ENCODE measurements around the gene CAMK1D.

The CAMK1D gene

DNA sequence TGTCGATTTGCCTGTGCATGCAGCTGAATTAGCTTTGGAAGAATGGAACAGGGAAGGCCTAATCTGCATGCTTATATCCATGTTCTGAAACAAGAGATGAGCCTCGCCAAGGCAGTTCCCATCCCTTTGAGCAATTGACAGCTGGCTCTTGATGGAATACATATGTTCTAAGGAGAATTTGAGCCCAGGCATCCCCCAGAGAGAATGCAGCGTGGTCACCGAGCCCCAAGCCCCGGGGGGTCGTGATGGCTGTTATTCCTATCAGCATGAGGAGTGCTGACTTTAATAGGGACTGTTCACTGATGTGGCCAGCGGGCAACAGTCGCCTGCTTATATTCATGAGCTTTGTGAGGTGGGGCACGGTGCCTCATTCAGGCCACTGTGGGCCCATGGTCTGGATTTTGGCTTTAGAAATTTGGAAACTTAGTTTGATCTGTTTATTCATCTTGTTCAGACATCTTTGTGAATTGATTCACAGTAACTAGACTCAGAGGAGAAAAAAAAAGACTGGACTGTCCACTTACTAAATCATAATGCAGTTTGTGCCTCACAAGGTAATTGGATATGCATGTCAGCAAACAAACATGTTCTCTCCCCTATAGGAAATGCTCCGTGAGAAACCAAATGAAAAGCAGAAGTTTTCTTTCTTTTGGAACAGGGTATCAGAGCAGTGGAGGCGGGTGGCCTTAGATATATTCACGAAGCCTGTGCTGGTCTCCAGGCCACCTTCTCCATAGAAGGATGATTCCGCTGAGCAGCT, 447.2 kb downstream of the CAMK1D start:
- Histone ChIP-seq H3K9ac (ENCODE audit: low read length) (no peak overlapping the region), H3K27ac (ENCODE audit: low read length) (no peak overlapping the region), H3K9me3 (replicated peaks; ENCODE audit: insufficient read depth, low read length) (no peaks in the 10 kb centered on the region), H3K27me3 (replicated peaks; ENCODE audit: insufficient read depth, low read length) (no peaks in the 10 kb centered on the region), H2AFZ (ENCODE audit: low read length) (no peak overlapping the region), H4K20me1 (ENCODE audit: insufficient read depth, low read length) (no peaks in the 10 kb centered on the region), H3K79me2 (ENCODE audit: low read length) (no peaks in the 10 kb centered on the region), H3K36me3 (replicated peaks; ENCODE audit: insufficient read depth, low read length) (no peaks in the 10 kb centered on the region), H3K4me3 (ENCODE audit: low read length) (no peak overlapping the region), H3F3A (ENCODE audit: insufficient read depth, low read length) (no peaks in the 10 kb centered on the region), H3K4me1 (ENCODE audit: low read length) (no peaks in the 10 kb centered on the region), H3K9me2 (replicated peaks; ENCODE audit: insufficient read depth, low read length) (no peaks in the 10 kb centered on the region), H3K4me2 (ENCODE audit: low read depth, low read length) (no peak overlapping the region)
- TF ChIP-seq, protein P1, sequence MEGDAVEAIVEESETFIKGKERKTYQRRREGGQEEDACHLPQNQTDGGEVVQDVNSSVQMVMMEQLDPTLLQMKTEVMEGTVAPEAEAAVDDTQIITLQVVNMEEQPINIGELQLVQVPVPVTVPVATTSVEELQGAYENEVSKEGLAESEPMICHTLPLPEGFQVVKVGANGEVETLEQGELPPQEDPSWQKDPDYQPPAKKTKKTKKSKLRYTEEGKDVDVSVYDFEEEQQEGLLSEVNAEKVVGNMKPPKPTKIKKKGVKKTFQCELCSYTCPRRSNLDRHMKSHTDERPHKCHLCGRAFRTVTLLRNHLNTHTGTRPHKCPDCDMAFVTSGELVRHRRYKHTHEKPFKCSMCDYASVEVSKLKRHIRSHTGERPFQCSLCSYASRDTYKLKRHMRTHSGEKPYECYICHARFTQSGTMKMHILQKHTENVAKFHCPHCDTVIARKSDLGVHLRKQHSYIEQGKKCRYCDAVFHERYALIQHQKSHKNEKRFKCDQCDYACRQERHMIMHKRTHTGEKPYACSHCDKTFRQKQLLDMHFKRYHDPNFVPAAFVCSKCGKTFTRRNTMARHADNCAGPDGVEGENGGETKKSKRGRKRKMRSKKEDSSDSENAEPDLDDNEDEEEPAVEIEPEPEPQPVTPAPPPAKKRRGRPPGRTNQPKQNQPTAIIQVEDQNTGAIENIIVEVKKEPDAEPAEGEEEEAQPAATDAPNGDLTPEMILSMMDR (IDR thresholded peaks at IDR 0.05; ENCODE audit: low read length): no peak
- TF ChIP-seq EZH2phosphoT487 (IDR thresholded peaks at IDR 0.05; ENCODE audit: low read length) (no peak), EZH2 (optimal IDR thresholded peaks at IDR 0.05; ENCODE audit: low read depth, low read length) (no peak)
- DNase-seq: no peak

DNA sequence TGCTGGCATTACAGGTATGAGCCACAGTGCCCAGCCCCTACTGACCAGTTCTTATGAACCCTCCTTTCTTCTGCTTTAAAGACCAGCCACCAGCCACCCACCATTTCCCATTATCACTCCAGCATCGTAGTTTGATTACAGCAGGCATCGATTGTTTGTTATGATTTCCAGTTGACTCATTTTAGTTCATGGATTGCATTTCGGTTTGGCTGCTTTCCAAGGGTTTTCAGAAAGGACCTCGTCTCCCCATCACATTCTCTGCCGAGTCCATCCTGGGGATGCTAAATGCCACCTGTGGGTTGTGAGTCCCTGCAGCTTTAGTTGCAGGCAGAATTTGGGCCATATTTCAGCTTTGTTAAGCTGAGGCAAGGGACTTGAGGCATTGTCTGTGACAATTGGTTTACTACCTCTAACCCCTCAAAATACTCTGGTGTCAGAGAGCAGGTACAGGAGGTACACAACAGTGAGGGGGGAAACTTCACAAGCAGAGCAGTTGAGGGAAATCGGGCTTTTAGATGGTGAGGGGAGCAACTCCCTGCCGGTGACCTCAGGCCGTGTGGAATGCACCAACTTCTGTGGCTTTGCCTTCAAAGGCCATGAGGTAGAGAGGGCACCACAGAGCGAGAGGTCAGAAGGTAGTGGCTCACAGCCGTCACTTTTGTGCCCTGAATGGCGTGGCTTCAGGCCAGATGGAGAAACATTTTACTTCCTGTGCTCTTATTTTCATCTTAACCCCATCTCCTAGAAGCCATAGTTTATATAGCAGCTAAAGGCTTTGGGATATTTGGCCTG, 448.3 kb downstream of the CAMK1D start:
- DNase-seq: no peak
- H3K9ac ChIP-seq (ENCODE audit: low read length): no peak overlapping the region
- H4K20me1 ChIP-seq (ENCODE audit: insufficient read depth, low read length): no peaks in the 10 kb centered on the region
- H3K36me3 ChIP-seq (replicated peaks; ENCODE audit: insufficient read depth, low read length): no peaks in the 10 kb centered on the region
- H3K4me3 ChIP-seq (ENCODE audit: low read length): no peak overlapping the region
- no peak overlapping the region for H2AFZ ChIP-seq (ENCODE audit: low read length)
- no peaks in the 10 kb centered on the region for H3K79me2 ChIP-seq (ENCODE audit: low read length)
- no peak overlapping the region for H3K27ac ChIP-seq (ENCODE audit: low read length)
- H3F3A ChIP-seq (ENCODE audit: insufficient read depth, low read length): no peaks in the 10 kb centered on the region
- no peaks in the 10 kb centered on the region for H3K9me3 ChIP-seq (replicated peaks; ENCODE audit: insufficient read depth, low read length)
- H3K4me1 ChIP-seq (ENCODE audit: low read length): no peaks in the 10 kb centered on the region
- H3K9me2 ChIP-seq (replicated peaks; ENCODE audit: insufficient read depth, low read length): no peaks in the 10 kb centered on the region
- TF ChIP-seq EZH2 (optimal IDR thresholded peaks at IDR 0.05; ENCODE audit: low read depth, low read length): no peak
- TF ChIP-seq, protein P1 (IDR thresholded peaks at IDR 0.05; ENCODE audit: low read length): no peak
- TF ChIP-seq EZH2phosphoT487 (IDR thresholded peaks at IDR 0.05; ENCODE audit: low read length): no peak
- H3K4me2 ChIP-seq (ENCODE audit: low read depth, low read length): no peak overlapping the region
- no peaks in the 10 kb centered on the region for H3K27me3 ChIP-seq (replicated peaks; ENCODE audit: insufficient read depth, low read length)

DNA sequence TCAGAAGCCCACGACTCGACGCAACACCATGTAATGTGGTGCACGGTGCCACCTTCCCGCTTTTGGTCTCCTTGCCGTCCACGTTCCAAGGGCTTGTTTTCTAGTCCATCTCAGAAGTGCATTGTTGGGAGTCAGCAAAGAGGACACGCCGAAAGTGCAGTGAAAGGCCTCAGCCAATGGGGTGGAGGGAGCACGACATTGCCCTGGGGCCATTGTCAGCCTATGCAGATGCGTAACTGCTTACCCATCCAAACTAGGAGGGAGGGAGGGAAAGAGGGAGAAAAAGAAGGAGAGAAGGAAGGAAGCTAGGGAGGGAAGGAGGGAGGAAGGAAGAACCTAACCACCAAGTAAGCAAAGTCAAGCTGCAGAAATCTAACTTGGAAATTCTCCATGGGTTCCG, 449.8 kb downstream of the CAMK1D start:
- Histone ChIP-seq H3F3A (ENCODE audit: insufficient read depth, low read length) (no peaks in the 10 kb centered on the region), H3K36me3 (replicated peaks; ENCODE audit: insufficient read depth, low read length) (no peaks in the 10 kb centered on the region), H4K20me1 (ENCODE audit: insufficient read depth, low read length) (no peaks in the 10 kb centered on the region), H3K9me2 (replicated peaks; ENCODE audit: insufficient read depth, low read length) (no peaks in the 10 kb centered on the region), H3K79me2 (ENCODE audit: low read length) (no peaks in the 10 kb centered on the region), H3K27me3 (replicated peaks; ENCODE audit: insufficient read depth, low read length) (no peaks in the 10 kb centered on the region), H3K9me3 (replicated peaks; ENCODE audit: insufficient read depth, low read length) (no peaks in the 10 kb centered on the region), H3K9ac (ENCODE audit: low read length) (no peak overlapping the region), H3K4me1 (ENCODE audit: low read length) (no peaks in the 10 kb centered on the region), H3K4me2 (ENCODE audit: low read depth, low read length) (no peak overlapping the region), H3K27ac (ENCODE audit: low read length) (no peak overlapping the region), H2AFZ (ENCODE audit: low read length) (no peak overlapping the region), H3K4me3 (ENCODE audit: low read length) (no peak overlapping the region)
- TF ChIP-seq EZH2phosphoT487 (IDR thresholded peaks at IDR 0.05; ENCODE audit: low read length) (no peak), EZH2 (optimal IDR thresholded peaks at IDR 0.05; ENCODE audit: low read depth, low read length) (no peak)
- TF ChIP-seq, protein P1 (IDR thresholded peaks at IDR 0.05; ENCODE audit: low read length): no peak
- no peak for DNase-seq
